ELR (cell line): ENCODE data around the gene ST3GAL3.

Experiments used
- DNase-seq: peaks from one replicate; pipeline ENCODE4 v3.0.0-alpha.2; 2015; ENCODE audit warnings: low read depth

Gene ST3GAL3

GRCh38 chr1:43879414-43879813 is 172.1 kb downstream of the ST3GAL3 start:
- peak; percentile 75 for DNase-seq

GRCh38 chr1:43879996-43880395 is 172.7 kb downstream of the ST3GAL3 start:
- no peak for DNase-seq

- no peak for DNase-seq
Observed at GRCh38 chr1:43880604-43881003, 173.3 kb downstream of the ST3GAL3 start.

GRCh38 chr1:43881415-43881814 is 174.1 kb downstream of the ST3GAL3 start:
- DNase-seq, result no peak

- DNase-seq, result no peak
Observed at GRCh38 chr1:43882763-43883162, 175.4 kb downstream of the ST3GAL3 start.

GRCh38 chr1:43883321-43883720 is 176.0 kb downstream of the ST3GAL3 start:
- DNase-seq, result no peak

GRCh38 chr1:43885279-43885801 is 178.0 kb downstream of the ST3GAL3 start:
- no peak for DNase-seq

- no peak for DNase-seq
Observed at GRCh38 chr1:43887748-43888147, 180.4 kb downstream of the ST3GAL3 start.

GRCh38 chr1:43890815-43891214 is 183.5 kb downstream of the ST3GAL3 start:
- peak; percentile 25 for DNase-seq

- DNase-seq, result no peak
Observed at GRCh38 chr1:43893006-43893405, 185.7 kb downstream of the ST3GAL3 start.

GRCh38 chr1:43898981-43899380 is 191.6 kb downstream of the ST3GAL3 start:
- no peak for DNase-seq

- DNase-seq, result no peak
Observed at GRCh38 chr1:43900386-43900785, 193.1 kb downstream of the ST3GAL3 start.

GRCh38 chr1:43901196-43901961 is 194.0 kb downstream of the ST3GAL3 start:
- no peak for DNase-seq

GRCh38 chr1:43902058-43902831 is 194.9 kb downstream of the ST3GAL3 start:
- no peak for DNase-seq

- no peak for DNase-seq
Observed at GRCh38 chr1:43904660-43905551, 197.6 kb downstream of the ST3GAL3 start.

- no peak for DNase-seq
Observed at GRCh38 chr1:43908226-43908625, 200.9 kb downstream of the ST3GAL3 start.

- peak; percentile 26 for DNase-seq
Observed at GRCh38 chr1:43908858-43909257, 201.5 kb downstream of the ST3GAL3 start.

GRCh38 chr1:43910343-43910742 is 203.0 kb downstream of the ST3GAL3 start:
- no peak for DNase-seq

- no peak for DNase-seq
Observed at GRCh38 chr1:43912607-43913006, 205.3 kb downstream of the ST3GAL3 start.

GRCh38 chr1:43913051-43913501 is 205.7 kb downstream of the ST3GAL3 start:
- DNase-seq, result no peak

GRCh38 chr1:43913666-43914360 is 206.5 kb downstream of the ST3GAL3 start:
- DNase-seq, result no peak
